Calu3 (cell line): ENCODE data around the gene SLC37A2. TPM values are rescaled to one million over a fixed set of nuclear protein-coding genes. Genes with fewer than 3 reads are reported as not detected.

Experiments
- BruUV-seq: library from RNA; stranded (reverse); fragments of 400-500 nt; replicated peaks from 2 replicates; lab custom pipeline; 2021; lab: Mats Ljungman, UMichigan
- CTCF ChIA-PET: fragments of 300-600 bp; sonication (Branson Sonifier 250); formaldehyde crosslinking; loops from one replicate; lab custom pipeline; 2022; ENCODE audit warnings: antibody characterized with exemption; lab: Charles Lee
- DNase-seq: peaks from one replicate; pipeline ENCODE4 v3.0.0; 2022
- H3K27ac Mint-ChIP-seq: one replicate; pipeline ENCODE4 v1.8.0; 2022; ENCODE audit warnings: mixed read lengths; ENCODE audit not compliant: unreplicated experiment
- H3K27me3 Mint-ChIP-seq: one replicate; pipeline ENCODE4 v1.8.0; 2022; ENCODE audit warnings: mixed read lengths; ENCODE audit not compliant: unreplicated experiment
- H3K36me3 Mint-ChIP-seq: one replicate; pipeline ENCODE4 v1.8.0; 2022; ENCODE audit warnings: mild to moderate bottlenecking, moderate library complexity, mixed read lengths; ENCODE audit not compliant: insufficient read depth, unreplicated experiment
- H3K4me1 Mint-ChIP-seq: one replicate; pipeline ENCODE4 v1.8.0; 2022; ENCODE audit warnings: mild to moderate bottlenecking, low read depth, mixed read lengths; ENCODE audit not compliant: unreplicated experiment
- H3K4me3 Mint-ChIP-seq: one replicate; pipeline ENCODE4 v1.8.0; 2022; ENCODE audit warnings: mild to moderate bottlenecking, low read depth, moderate library complexity, mixed read lengths; ENCODE audit not compliant: unreplicated experiment
- H3K9me3 Mint-ChIP-seq: one replicate; pipeline ENCODE4 v1.8.0; 2022; ENCODE audit warnings: low read depth, mixed read lengths; ENCODE audit not compliant: unreplicated experiment
- CTCF ChIP-seq: fragments of 200-600 bp; IDR thresholded peaks from one replicate; pipeline ENCODE4 v1.8.0; 2022; ENCODE audit warnings: antibody characterized with exemption; ENCODE audit not compliant: unreplicated experiment
- intact Hi-C: fragments of 100-400 bp; cut with micrococcal nuclease; formaldehyde crosslinking; loops from one replicate; pipeline ENCODE4 v1.10.0; 2022; ENCODE audit not compliant: unreplicated experiment
- total RNA-seq: library from RNA; stranded (reverse); gene quantifications from 2 replicates; pipeline ENCODE4 v1.2.3, GENCODE V29; 2022

Gene SLC37A2
- total RNA-seq, 1 experiment from 2014 or later, result 2.5 TPM

- peaks cover 2% of the 10 kb centered on the region for H3K36me3 Mint-ChIP-seq
- no peak for TF ChIP-seq CTCF
- H3K4me1 Mint-ChIP-seq, result peaks cover 19% of the 10 kb centered on the region
- no peak overlapping the region for H3K27ac Mint-ChIP-seq
- no peaks in the 10 kb centered on the region for H3K9me3 Mint-ChIP-seq
- CTCF ChIA-PET, result interaction anchor here (1.4 kb wide), 1 partner anchor 12 kb away, joined by 3 read pairs; no protein-coding TSS in a partner anchor
- H3K27me3 Mint-ChIP-seq, result no peaks in the 10 kb centered on the region
- H3K4me3 Mint-ChIP-seq, result no peak overlapping the region
- no peak for DNase-seq
- no TSS peak for BruUV-seq
- intact Hi-C loops, result no loop called here
These were observed 16.2 kb downstream of the SLC37A2 start for GRCh38 chr11:125079151-125079877.

GRCh38 chr11:125079878-125080530 is 16.9 kb downstream of the SLC37A2 start:
- BruUV-seq, result no TSS peak
- CTCF ChIA-PET, result no interaction called here
- H3K4me1 Mint-ChIP-seq, result peaks cover 19% of the 10 kb centered on the region
- DNase-seq, result no peak
- H3K27me3 Mint-ChIP-seq, result no peaks in the 10 kb centered on the region
- H3K4me3 Mint-ChIP-seq, result no peak overlapping the region
- TF ChIP-seq CTCF, result no peak
- intact Hi-C loops, result no loop called here
- no peak overlapping the region for H3K27ac Mint-ChIP-seq
- peaks cover 8% of the 10 kb centered on the region for H3K36me3 Mint-ChIP-seq
- H3K9me3 Mint-ChIP-seq, result no peaks in the 10 kb centered on the region

- TF ChIP-seq CTCF, result no peak
- H3K27me3 Mint-ChIP-seq, result no peaks in the 10 kb centered on the region
- H3K4me1 Mint-ChIP-seq, result peaks cover 19% of the 10 kb centered on the region
- no TSS peak for BruUV-seq
- no peak for DNase-seq
- CTCF ChIA-PET, result no interaction called here
- intact Hi-C loops, result no loop called here
- H3K9me3 Mint-ChIP-seq, result no peaks in the 10 kb centered on the region
- H3K36me3 Mint-ChIP-seq, result peaks cover 10% of the 10 kb centered on the region
- H3K4me3 Mint-ChIP-seq, result no peak overlapping the region
- H3K27ac Mint-ChIP-seq, result no peak overlapping the region
These were observed 17.4 kb downstream of the SLC37A2 start for GRCh38 chr11:125080531-125080911.

- intact Hi-C loops, result no loop called here
- DNase-seq, result no peak
- Mint-ChIP-seq H3K4me3 (no peak overlapping the region), H3K27ac (no peak overlapping the region), H3K9me3 (no peaks in the 10 kb centered on the region), H3K36me3 (peaks cover 15% of the 10 kb centered on the region), H3K27me3 (no peaks in the 10 kb centered on the region), H3K4me1 (peaks cover 19% of the 10 kb centered on the region)
- CTCF ChIA-PET, result no interaction called here
- TF ChIP-seq CTCF, result no peak
- no TSS peak for BruUV-seq
These were observed 18.1 kb downstream of the SLC37A2 start for GRCh38 chr11:125081098-125081798.
